PC-9 (cell line): ENCODE data around the gene CEP57L1.

ENCODE experiments used
- CTCF ChIP-seq: fragments of 200-600 bp; sonication (generic); conservative IDR thresholded peaks from 2 replicates; pipeline ENCODE4 v1.6.1; 2017; ENCODE audit warnings: mixed run types, antibody characterized with exemption, mild to moderate bottlenecking, moderate library complexity
- EZH2 ChIP-seq: fragments of 200-600 bp; sonication (generic); IDR thresholded peaks from 2 replicates; pipeline ENCODE4 v1.8.0; 2017; ENCODE audit warnings: antibody characterized with exemption, low read depth

DNA sequence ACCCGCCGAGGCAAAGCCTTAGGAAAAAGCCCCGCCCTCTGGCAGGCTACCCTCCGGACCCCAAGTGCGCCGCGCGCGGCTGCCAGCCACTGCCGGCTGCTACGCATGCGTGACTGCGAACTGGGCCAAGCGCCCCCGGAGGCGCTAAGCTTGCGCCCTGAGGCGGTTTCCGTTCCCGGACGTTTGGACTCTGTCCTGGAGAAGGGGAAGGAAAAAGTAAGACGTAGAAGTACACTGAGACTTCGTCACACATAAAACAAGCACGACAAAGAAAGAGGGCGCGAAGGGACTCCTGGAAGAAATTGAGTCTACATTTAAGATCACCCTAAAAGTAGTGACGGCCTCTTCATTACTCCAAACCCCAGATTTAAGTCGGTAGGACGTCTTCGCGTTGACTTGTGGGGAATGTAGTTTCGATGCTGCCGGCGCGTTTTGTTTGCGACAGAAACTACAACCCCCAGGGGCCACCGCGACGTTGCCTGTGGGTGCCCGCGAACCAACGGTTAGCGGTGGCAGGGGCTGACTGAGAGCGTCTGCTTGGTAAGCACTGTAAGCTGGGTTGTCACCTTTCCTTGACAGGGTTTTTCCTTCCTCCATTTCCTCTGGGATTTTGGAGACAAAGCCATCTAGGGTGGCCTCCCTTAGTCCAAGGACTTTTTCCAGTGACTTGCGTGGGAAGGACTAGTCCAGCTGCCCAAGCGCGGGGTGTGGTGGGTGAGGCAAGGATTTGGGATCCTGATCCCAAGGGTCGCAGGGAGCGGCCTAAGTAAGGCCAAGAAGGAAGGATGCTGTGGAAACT is at the start of gene CEP57L1:
- TF ChIP-seq CTCF (no peak), EZH2 (no peak)
